ENCODE results near the gene RPTOR. TPM values are rescaled to one million over a fixed set of nuclear protein-coding genes. Genes with fewer than 3 reads are reported as not detected.

Gene RPTOR
- total and polyA plus RNA-seq, 2 donors (not counting 1 experiment from before 2014, with no cell fraction given) = 6.7 to 22.8 TPM

DNA sequence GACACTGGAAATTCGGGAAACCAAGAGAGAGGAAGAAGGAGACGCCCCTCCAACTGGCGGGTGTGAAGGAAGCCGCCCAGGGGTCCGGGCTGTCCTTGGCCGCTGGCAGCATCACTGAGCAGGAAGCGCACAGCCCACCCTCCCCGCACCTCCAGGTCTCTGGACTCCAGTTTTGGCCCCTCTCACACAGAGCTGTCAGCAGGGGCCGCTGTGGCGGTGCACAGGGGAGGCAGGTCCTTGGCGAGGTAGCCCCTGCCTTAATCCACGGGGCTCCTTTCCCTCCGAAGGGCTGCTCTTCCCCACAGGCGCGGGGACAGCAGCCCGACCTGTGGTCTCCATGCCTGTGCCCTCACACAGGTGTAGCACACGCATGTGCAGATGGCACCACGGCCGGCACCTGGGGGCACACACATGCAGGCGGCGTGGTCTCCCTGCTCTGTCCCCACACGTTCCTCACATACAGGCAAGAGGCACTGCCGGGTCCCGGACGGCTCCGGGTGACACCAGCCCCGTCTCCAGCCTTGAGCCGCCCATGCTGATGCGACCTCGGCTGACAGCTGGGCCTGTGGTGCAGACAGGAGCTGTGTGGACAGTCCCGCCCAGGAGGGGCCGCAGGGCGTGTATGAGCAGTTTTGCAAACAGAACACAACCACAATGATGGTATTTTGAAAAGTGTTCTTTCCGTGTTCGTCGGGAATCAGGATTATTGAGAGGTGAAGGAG is 420.4 kb downstream of the RPTOR start:
- TF ChIP-seq CTCF (conservative IDR thresholded peaks at IDR 0.05 in 1 of 2, IDR thresholded peaks at IDR 0.05 in 1 of 2; ENCODE audit: low read depth in 1 of 2, low read length in 2 of 2) = no peak
- no peak for TF ChIP-seq EZH2 (IDR thresholded peaks at IDR 0.05; ENCODE audit: low read length, missing control alignments)
- H3K4me3 ChIP-seq (replicated peaks in 1 of 4; ENCODE audit: control extremely low read depth in 1 of 4, insufficient read depth in 1 of 4, low read depth in 3 of 4, low read length in 4 of 4) = no peak overlapping the region
- H3K36me3 ChIP-seq (ENCODE audit: control insufficient read depth, insufficient read depth, low read length) = peaks cover 2% of the 10 kb centered on the region
- no peaks in the 10 kb centered on the region for H4K20me1 ChIP-seq (ENCODE audit: control insufficient read depth, extremely low read depth, insufficient read depth, low read length)
- no peak for DNase-seq (ENCODE audit: low read depth in 2 of 2)
- no peak overlapping the region for H3K4me2 ChIP-seq (ENCODE audit: extremely low read depth, insufficient read depth, low read length)
- H3K27ac ChIP-seq (ENCODE audit: insufficient read depth, low read length) = no peak overlapping the region
- peaks cover 13% of the 10 kb centered on the region for H3K4me1 ChIP-seq (ENCODE audit: control insufficient read depth, extremely low read depth, insufficient read depth, low read length)
- H2AFZ ChIP-seq (ENCODE audit: low read length) = no peak overlapping the region
- no peaks in the 10 kb centered on the region for H3K9me3 ChIP-seq (ENCODE audit: control insufficient read depth, insufficient read depth, low read depth, low read length)
- H3K9ac ChIP-seq (ENCODE audit: insufficient read depth, low read length) = no peak overlapping the region
- H3K27me3 ChIP-seq (ENCODE audit: control insufficient read depth, insufficient read depth, low read length) = no peaks in the 10 kb centered on the region
- H3K79me2 ChIP-seq (ENCODE audit: control insufficient read depth, insufficient read depth, low read length) = no peaks in the 10 kb centered on the region

DNA sequence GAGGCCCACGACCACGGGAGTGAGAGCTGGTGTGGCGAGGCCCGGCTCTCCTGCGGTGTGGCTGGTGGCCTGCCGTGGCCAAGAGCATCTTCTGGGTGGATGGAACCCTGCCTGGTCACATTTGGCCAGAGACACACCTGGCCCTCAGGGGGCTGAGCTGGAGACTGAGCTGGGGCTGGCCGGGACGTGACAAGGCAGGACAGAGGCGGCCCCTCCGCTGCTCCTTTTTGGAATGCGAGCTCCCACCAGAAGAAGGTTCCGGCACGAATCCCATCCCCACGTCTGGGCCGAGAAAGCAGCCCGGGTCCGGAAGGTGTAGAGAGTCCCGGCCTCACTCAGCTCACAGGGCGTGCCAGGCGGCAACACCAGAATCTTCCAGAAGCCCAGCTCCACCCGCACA is 421.0 kb downstream of the RPTOR start:
- Histone ChIP-seq H3K4me3 (replicated peaks in 1 of 4; ENCODE audit: control extremely low read depth in 1 of 4, insufficient read depth in 1 of 4, low read depth in 3 of 4, low read length in 4 of 4) (no peak overlapping the region), H3K79me2 (ENCODE audit: control insufficient read depth, insufficient read depth, low read length) (no peaks in the 10 kb centered on the region), H3K36me3 (ENCODE audit: control insufficient read depth, insufficient read depth, low read length) (peaks cover 2% of the 10 kb centered on the region), H4K20me1 (ENCODE audit: control insufficient read depth, extremely low read depth, insufficient read depth, low read length) (no peaks in the 10 kb centered on the region), H3K4me1 (ENCODE audit: control insufficient read depth, extremely low read depth, insufficient read depth, low read length) (peaks cover 13% of the 10 kb centered on the region), H3K27ac (ENCODE audit: insufficient read depth, low read length) (no peak overlapping the region), H3K9ac (ENCODE audit: insufficient read depth, low read length) (no peak overlapping the region), H2AFZ (ENCODE audit: low read length) (no peak overlapping the region), H3K27me3 (ENCODE audit: control insufficient read depth, insufficient read depth, low read length) (no peaks in the 10 kb centered on the region), H3K4me2 (ENCODE audit: extremely low read depth, insufficient read depth, low read length) (no peak overlapping the region), H3K9me3 (ENCODE audit: control insufficient read depth, insufficient read depth, low read depth, low read length) (no peaks in the 10 kb centered on the region)
- no peak for DNase-seq (ENCODE audit: low read depth in 2 of 2)
- TF ChIP-seq CTCF (conservative IDR thresholded peaks at IDR 0.05 in 1 of 2, IDR thresholded peaks at IDR 0.05 in 1 of 2; ENCODE audit: low read depth in 1 of 2, low read length in 2 of 2) = no peak
- no peak for TF ChIP-seq EZH2 (IDR thresholded peaks at IDR 0.05; ENCODE audit: low read length, missing control alignments)

DNA sequence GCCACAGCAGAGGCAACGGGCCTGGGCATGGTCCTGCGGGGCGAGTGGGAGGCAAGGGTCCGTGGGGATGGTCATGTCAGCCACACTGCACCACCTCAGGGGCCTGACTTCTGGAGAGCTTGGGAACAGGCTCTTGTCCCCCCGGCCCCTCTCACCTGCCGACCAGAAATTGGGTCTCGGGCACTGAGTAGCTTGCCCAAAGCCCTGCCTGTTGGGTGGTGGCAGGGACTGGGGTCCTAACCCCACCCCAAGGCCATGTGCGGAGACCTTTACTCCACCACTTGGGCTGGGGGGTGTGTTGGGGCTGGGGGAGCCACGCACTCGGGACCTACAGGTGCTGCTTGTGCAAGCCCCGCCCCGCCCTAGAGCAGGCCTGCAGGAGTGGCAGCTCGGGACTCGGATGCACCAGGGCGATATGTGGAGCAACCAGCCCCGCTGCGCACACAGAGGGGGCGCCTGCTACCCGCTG is 422.8 kb downstream of the RPTOR start:
- DNase-seq (ENCODE audit: low read depth in 2 of 2) = no peak
- no peak overlapping the region for H3K9ac ChIP-seq (ENCODE audit: insufficient read depth, low read length)
- H3K79me2 ChIP-seq (ENCODE audit: control insufficient read depth, insufficient read depth, low read length) = no peaks in the 10 kb centered on the region
- H3K4me1 ChIP-seq (ENCODE audit: control insufficient read depth, extremely low read depth, insufficient read depth, low read length) = peaks cover 13% of the 10 kb centered on the region
- H3K27me3 ChIP-seq (ENCODE audit: control insufficient read depth, insufficient read depth, low read length) = no peaks in the 10 kb centered on the region
- no peak overlapping the region for H2AFZ ChIP-seq (ENCODE audit: low read length)
- H3K4me3 ChIP-seq (replicated peaks in 1 of 4; ENCODE audit: control extremely low read depth in 1 of 4, insufficient read depth in 1 of 4, low read depth in 3 of 4, low read length in 4 of 4) = no peak overlapping the region
- H3K36me3 ChIP-seq (ENCODE audit: control insufficient read depth, insufficient read depth, low read length) = peaks cover 2% of the 10 kb centered on the region
- H3K4me2 ChIP-seq (ENCODE audit: extremely low read depth, insufficient read depth, low read length) = no peak overlapping the region
- no peaks in the 10 kb centered on the region for H4K20me1 ChIP-seq (ENCODE audit: control insufficient read depth, extremely low read depth, insufficient read depth, low read length)
- TF ChIP-seq CTCF (conservative IDR thresholded peaks at IDR 0.05 in 1 of 2, IDR thresholded peaks at IDR 0.05 in 1 of 2; ENCODE audit: low read depth in 1 of 2, low read length in 2 of 2) (no peak), EZH2 (IDR thresholded peaks at IDR 0.05; ENCODE audit: low read length, missing control alignments) (no peak)
- no peaks in the 10 kb centered on the region for H3K9me3 ChIP-seq (ENCODE audit: control insufficient read depth, insufficient read depth, low read depth, low read length)
- H3K27ac ChIP-seq (ENCODE audit: insufficient read depth, low read length) = no peak overlapping the region
